T-helper 22 cell (primary cell): ENCODE results near the gene SMAGP.
A peak's percentile ranks its signal among the peaks of the same experiment; 100 is the strongest.
"Not testable (repeated sequence)": the region's sequence is repeated elsewhere in the genome, so short reads cannot be mapped to it uniquely, and the experiment has no call there.

Experiments
- DNase-seq: peaks from one replicate; pipeline ENCODE4 v3.0.0-alpha.2; 2020; ENCODE audit warnings: low read depth

SMAGP gene

GRCh38 chr12:51224625-51225024, 45.6 kb downstream of the SMAGP start:
- DNase-seq, result no peak

- no peak for DNase-seq
These were observed 47.8 kb downstream of the SMAGP start for GRCh38 chr12:51222461-51222860.

DNA sequence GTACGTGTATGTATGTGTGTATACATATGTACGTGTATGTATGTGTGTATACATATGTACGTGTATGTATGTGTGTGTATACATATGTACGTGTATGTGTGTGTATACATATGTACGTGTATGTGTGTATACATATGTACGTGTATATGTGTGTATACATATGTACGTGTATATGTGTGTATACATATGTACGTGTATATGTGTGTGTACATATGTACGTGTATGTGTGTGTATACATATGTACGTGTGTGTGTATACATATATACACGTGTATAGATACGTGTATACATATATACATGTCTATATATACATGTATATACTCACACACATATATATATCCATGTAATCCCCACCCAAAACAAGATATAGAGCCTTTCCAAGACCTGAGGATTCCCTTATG, 50.4 kb downstream of the SMAGP start:
- DNase-seq, result not testable (repeated sequence)

DNA sequence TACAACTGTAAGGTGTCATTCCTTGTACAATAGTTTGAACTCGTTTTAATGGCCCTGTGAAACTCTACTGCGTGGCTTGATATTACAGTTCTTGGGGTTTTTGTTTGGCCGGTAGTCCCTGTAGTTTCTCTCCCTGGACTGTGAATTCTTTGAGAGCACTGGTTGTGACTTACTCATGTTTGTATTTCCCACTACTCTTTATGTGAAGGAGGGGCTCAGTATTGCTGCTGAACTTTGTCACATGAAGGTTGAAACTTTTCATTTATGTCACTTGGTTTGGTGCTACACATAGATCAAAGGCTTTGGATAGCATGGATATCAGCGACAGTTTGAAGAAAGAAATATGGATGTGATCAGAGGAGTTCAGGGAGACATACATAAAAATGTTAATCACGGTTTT, 50.9 kb downstream of the SMAGP start:
- no peak for DNase-seq

GRCh38 chr12:51218607-51219161, 51.5 kb downstream of the SMAGP start:
- DNase-seq, result no peak

DNA sequence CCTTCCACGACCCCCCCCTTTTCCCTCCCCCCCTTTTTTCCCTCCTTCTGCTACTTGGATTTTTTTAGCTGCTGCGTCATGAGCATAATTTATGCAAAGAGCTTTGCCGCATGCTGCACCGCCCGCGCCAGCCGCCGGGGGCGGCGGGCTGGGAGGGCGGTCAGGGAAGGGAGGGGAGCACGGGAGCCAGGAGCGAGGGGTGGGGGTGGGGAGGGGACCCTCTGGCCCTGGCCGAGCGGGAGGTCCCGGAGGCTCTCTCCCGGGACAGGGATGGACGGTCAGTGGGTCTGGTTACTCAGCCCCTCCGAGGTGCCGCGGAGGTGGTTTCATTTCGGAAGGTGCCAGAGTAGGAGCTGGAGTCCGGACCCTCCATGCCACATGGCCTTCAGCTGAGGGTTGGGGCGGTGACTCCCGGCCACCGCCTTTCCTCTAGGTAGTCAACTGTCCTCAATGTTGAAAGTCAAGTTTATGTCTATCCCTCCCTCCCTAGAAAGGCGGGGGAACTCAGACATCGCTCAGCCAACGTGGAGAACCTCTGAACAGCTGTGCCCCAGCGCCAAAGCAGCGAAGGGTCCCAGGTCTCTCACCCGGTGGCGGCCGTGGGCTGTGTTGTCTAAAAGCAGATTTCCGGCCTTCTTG, 52.1 kb downstream of the SMAGP start, which contains the start of gene POU6F1:
Gene POU6F1, minus strand, starts transcription at position 95 of the 639 bp plus-strand sequence. CDS start 11,226 bp downstream, outside the sequence.
- peak; percentile 48 for DNase-seq

DNA sequence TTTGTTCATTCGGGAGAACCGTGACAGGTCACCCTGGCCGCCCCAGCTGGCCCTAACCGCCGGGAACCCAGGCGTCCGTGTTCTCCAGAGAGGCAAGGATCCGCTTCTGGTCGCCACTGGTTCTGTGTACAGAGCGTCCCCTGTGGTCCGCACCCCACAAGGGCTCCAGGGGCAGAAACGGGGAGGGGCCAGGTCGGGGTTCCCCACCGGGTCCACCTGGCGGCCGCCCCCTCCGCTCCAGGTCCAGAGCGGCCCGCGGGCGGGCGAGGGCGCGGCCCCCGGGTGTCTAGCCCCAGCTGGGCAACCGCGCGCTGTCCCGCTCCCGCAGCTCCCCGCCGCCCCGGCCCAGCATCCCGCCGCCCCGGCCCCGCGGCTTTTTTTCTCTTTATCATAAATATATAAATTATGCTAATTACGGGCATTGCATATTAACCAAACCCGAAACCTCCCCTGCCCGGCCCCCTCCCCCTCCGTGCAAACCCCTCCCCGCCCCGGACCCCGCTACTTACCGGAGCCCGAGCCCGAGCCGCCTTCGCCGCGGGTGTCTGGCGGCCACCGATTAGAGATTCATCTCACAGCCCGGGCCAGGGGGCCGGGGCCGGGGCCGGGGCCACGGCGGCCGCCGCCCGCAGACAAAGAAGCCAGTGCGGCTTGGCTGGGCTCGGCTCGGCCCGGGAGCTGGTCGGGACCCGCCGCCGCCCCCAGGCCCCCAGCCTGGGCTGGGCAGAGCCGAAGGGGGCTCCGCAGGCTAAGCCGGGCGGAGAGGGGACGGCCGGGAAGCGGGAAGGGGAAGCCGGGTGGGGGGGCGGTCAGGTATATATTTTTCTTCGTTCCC, 52.9 kb downstream of the SMAGP start:
- DNase-seq, result peak; percentile 36

GRCh38 chr12:51216642-51217041, 53.6 kb downstream of the SMAGP start:
- no peak for DNase-seq

DNA sequence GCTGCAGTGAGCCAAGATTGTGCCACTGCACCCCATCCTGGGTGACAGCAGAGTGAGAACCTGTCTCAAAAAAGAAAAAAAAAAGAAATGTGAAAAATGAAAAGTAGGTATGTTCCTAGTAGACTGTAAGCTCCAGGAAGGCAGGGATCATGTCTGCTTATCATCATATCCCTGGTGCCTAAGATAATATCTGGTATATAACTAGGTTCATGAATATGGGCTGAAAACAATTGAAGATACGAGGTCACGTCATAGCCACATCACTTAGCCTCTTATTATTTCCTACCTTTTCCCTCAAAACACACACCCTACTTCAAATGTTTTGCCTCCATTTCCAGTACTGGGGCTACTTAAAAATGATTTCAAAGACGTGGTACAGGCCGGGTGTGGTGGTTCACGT, 55.3 kb downstream of the SMAGP start:
- no peak for DNase-seq

DNA sequence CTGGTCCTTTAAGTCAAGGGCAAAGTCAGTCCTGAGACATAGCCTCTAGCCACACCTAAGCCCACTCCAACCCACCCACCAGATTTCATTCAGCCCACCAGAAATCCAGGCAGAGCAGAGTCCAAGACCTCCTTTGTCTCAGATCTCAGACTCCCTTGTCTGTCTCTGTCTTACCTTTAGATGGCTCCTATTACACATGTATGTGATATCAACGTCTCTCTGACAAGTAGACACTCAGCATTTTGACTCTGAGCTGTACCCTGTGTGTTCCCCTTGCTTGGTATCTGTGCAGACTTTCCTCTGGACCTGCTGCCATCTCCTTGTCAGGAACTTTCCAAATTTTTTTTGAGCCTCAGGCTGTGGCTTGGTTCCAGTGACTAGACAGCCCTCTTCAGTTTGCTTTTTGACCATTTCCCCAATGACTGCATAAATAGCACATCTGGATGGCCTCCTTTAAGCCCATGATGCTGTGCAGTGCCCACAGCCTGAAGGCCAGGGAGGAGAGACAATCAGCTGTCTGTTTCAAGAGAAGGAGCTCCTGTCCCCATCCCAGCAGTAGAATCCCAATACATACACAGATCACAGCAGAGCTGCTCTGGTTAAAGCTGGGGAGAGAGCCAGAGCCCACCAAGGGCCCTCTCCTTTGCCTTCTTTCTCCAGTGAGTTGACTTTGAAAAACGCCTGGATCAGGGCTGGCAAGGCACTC, 59.4 kb downstream of the SMAGP start:
- DNase-seq, result no peak

DNA sequence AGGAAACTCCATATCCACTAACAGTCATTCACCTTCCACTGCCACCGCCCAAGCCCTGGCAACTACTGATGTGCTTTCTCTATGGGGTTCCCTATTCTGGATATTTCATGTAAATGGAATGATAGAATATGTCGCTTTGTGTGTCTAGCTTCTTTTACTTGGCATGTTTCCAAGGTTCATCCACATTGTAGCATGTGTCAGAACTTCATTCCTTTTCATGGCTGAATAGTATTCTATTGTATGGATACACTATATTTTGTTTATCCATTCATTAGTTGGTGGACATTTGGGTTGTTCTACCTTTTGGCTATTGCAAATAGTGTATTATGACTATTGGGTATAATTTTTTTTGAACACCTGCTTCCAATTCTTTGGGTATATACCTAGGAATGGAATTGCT, 61.0 kb downstream of the SMAGP start:
- DNase-seq, result no peak

DNA sequence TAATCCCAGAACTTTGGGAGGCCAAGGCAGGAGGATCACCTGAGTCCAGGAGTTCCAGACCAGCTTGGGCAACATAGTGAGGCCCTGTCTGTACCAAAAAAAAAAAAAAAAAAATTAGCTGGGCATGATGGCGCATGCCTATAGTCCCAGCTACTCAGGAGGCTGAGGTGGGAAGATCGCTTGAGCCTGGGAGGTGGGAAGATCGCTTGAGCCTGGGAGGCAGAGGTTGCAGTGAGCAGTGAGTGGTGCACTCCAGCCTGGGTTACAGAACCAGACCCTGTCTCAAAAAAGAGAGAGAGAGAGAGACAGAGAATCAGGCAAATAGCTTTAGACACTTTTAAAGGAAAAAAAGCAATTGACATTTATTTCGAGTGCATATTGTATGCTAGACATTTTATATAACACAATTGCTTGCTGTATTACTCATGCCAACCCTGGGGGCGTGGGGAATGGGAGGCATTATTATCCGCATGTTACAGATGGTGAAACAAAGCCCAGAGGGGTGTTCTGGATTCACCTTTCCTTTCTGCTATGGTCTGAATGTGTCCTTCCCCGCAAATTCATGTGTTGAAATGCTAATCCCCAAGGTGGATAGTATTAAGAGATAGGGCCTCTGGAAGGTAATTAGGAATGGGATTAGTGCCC, 62.1 kb downstream of the SMAGP start:
- no peak for DNase-seq

GRCh38 chr12:51205350-51205749, 64.9 kb downstream of the SMAGP start:
- DNase-seq, result no peak

GRCh38 chr12:51202718-51203117, 67.5 kb downstream of the SMAGP start:
- no peak for DNase-seq

GRCh38 chr12:51200806-51201205, 69.4 kb downstream of the SMAGP start:
- DNase-seq, result no peak

DNA sequence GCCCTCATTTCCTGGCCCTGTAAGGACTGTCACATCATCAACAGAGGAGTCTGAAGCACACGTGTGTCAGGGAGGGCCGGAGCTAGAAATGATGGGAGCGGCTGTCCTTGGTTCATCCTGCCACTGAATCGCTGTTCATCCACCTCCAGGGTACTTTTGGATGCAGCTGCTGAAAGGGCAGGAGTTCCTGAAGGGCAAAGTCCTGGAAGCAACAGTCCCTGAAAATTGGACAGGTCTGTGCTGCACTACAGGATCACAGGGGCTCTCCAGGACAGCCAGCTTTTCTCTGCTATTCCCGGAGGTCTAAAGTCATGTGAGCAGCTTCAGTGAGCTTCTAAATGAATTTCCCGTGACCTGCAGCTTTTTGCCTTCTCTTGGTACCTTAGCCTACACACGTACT, 70.1 kb downstream of the SMAGP start:
- no peak for DNase-seq

GRCh38 chr12:51199366-51199945, 70.8 kb downstream of the SMAGP start:
- no peak for DNase-seq

GRCh38 chr12:51198568-51199365, 71.4 kb downstream of the SMAGP start:
- DNase-seq, result no peak

- no peak for DNase-seq
These were observed 72.3 kb downstream of the SMAGP start for GRCh38 chr12:51197736-51198567.

DNA sequence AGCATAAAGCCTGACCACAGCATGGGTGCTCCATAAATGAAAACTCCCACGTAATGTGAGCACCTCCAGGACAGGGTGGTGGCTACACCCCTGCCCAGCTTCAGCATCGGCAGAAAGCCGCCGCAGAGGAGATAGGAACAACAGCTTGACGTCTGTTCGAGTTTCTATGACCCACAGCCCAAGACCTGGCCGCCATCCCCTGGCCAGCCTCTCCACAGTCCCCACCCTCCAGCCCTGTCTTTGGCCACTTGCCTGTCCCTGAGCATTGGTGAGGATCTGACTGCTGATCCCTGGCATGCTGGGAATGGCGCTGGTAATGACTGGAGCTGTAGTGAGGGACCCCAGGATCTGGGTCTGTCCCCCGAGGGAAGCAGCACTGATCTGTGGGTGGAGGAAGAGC, 73.7 kb downstream of the SMAGP start:
- no peak for DNase-seq
